GM23338 (cell line): ENCODE results near the gene SLX4IP. TPM values are rescaled to one million over a fixed set of nuclear protein-coding genes. Genes with fewer than 3 reads are reported as not detected.

Experiments
- ATAC-seq: fragments of 200-7000 bp; cut with Tn5 transposase; 3 replicates; pipeline ENCODE4 v1.9.1; 2020
- DNase-seq: peaks from one replicate; pipeline ENCODE4 v3.0.0-alpha.2; 2015; ENCODE audit warnings: low spot score
- H2AFZ ChIP-seq: fragments of 200-600 bp; sonication (generic); 2 replicates; pipeline ENCODE4 v1.8.0; 2016; ENCODE audit warnings: antibody characterized with exemption, mild to moderate bottlenecking, moderate library complexity
- H3F3A ChIP-seq: fragments of 200-600 bp; sonication (generic); replicated peaks from 2 replicates; pipeline ENCODE4 v1.8.0; 2017; ENCODE audit warnings: antibody characterized with exemption, mixed run types, low read depth
- H3K27ac ChIP-seq: fragments of 200-600 bp; sonication (generic); 2 replicates; pipeline ENCODE4 v1.6.1; 2016; ENCODE audit warnings: low read depth
- H3K27me3 ChIP-seq: fragments of 200-600 bp; sonication (generic); 2 replicates; pipeline ENCODE4 v1.8.0; 2016; ENCODE audit warnings: mild to moderate bottlenecking, mixed run types, moderate library complexity; ENCODE audit not compliant: insufficient read depth
- H3K36me3 ChIP-seq: fragments of 200-600 bp; sonication (generic); 2 replicates; pipeline ENCODE4 v1.8.0; 2016; ENCODE audit warnings: mild to moderate bottlenecking; ENCODE audit not compliant: insufficient read depth
- H3K4me1 ChIP-seq: fragments of 200-600 bp; sonication (generic); 2 replicates; pipeline ENCODE4 v1.8.0; 2016; ENCODE audit warnings: mild to moderate bottlenecking, moderate library complexity; ENCODE audit not compliant: insufficient read depth
- H3K4me2 ChIP-seq: fragments of 200-600 bp; sonication (generic); 2 replicates; pipeline ENCODE4 v1.7.1; 2017; ENCODE audit warnings: mixed run types
- H3K4me3 ChIP-seq: fragments of 200-600 bp; sonication (generic); 2 replicates; pipeline ENCODE4 v1.6.1; 2016; ENCODE audit warnings: mixed run types
- H3K79me2 ChIP-seq: fragments of 200-600 bp; sonication (generic); replicated peaks from 2 replicates; pipeline ENCODE4 v1.8.0; 2017; ENCODE audit warnings: mild to moderate bottlenecking; ENCODE audit not compliant: insufficient read depth
- H3K9me2 ChIP-seq: fragments of 200-600 bp; sonication (generic); 2 replicates; pipeline ENCODE4 v1.8.0; 2017; ENCODE audit not compliant: insufficient read depth
- H4K20me1 ChIP-seq: fragments of 200-600 bp; sonication (generic); replicated peaks from 2 replicates; pipeline ENCODE4 v1.8.0; 2017; ENCODE audit warnings: mild to moderate bottlenecking; ENCODE audit not compliant: insufficient read depth
- H3K27ac Mint-ChIP-seq: 2 replicates; pipeline ENCODE4 v1.8.0; 2020; ENCODE audit warnings: inconsistent platforms, mild to moderate bottlenecking, moderate library complexity, mixed read lengths
- H3K27me3 Mint-ChIP-seq: 3 replicates; pipeline ENCODE4 v1.8.0; 2022; ENCODE audit warnings: low read depth, mild to moderate bottlenecking, moderate library complexity, mixed read lengths, inconsistent platforms; ENCODE audit not compliant: insufficient read depth, poor library complexity
- H3K36me3 Mint-ChIP-seq: 3 replicates; pipeline ENCODE4 v1.8.0; 2021; ENCODE audit warnings: low read depth, mild to moderate bottlenecking, inconsistent platforms, moderate library complexity, mixed read lengths
- H3K4me1 Mint-ChIP-seq: 3 replicates; pipeline ENCODE4 v1.8.0; 2020; ENCODE audit warnings: mild to moderate bottlenecking, inconsistent platforms, mixed read lengths
- H3K4me3 Mint-ChIP-seq: 3 replicates; pipeline ENCODE4 v1.8.0; 2021; ENCODE audit warnings: moderate library complexity, mild to moderate bottlenecking, inconsistent platforms, mixed read lengths
- H3K9me3 Mint-ChIP-seq: 3 replicates; pipeline ENCODE4 v1.8.0; 2020; ENCODE audit warnings: moderate library complexity, mild to moderate bottlenecking, inconsistent platforms, mixed read lengths
- CREB1 ChIP-seq: fragments of 250-450 bp; sonication (Bioruptor Pico); IDR thresholded peaks from 2 replicates; pipeline ENCODE4 v1.5.0; 2020; ENCODE audit warnings: low read depth, mild to moderate bottlenecking, moderate library complexity
- CTCF ChIP-seq, 2 experiments: fragments of 200-600 bp in 1 of 2; sonication (generic) in 1 of 2; conservative IDR thresholded peaks; 2 replicates each; pipeline versions ENCODE4 v1.5.1 to v1.6.1; 2016 to 2017; ENCODE audit warnings: antibody characterized with exemption in 2 of 2, low read depth in 2 of 2, mild to moderate bottlenecking in 2 of 2, moderate library complexity in 1 of 2
- ETS1 ChIP-seq: IDR thresholded peaks from 2 replicates; pipeline ENCODE4 v1.6.1; 2016; ENCODE audit warnings: antibody characterized with exemption
- EZH2 ChIP-seq: fragments of 200-600 bp; sonication (generic); IDR thresholded peaks from one replicate; pipeline ENCODE4 v1.8.0; 2017; ENCODE audit warnings: antibody characterized with exemption, mild to moderate bottlenecking, low read depth; ENCODE audit not compliant: unreplicated experiment
- NANOG ChIP-seq: IDR thresholded peaks from 2 replicates; pipeline ENCODE4 v1.6.1; 2016; ENCODE audit warnings: antibody characterized with exemption, borderline replicate concordance
- POLR2AphosphoS5 ChIP-seq: IDR thresholded peaks from 2 replicates; pipeline ENCODE4 v1.6.1; 2016; ENCODE audit warnings: antibody characterized with exemption, low read depth
- STAT1 ChIP-seq: IDR thresholded peaks from one replicate; pipeline ENCODE4 v1.6.1; 2016; ENCODE audit warnings: antibody characterized with exemption; ENCODE audit not compliant: unreplicated experiment
- ZNF331 ChIP-seq: fragments of 250-450 bp; sonication (Bioruptor Pico); IDR thresholded peaks from 2 replicates; pipeline ENCODE4 v1.5.0; 2020; ENCODE audit warnings: low read depth, mild to moderate bottlenecking, moderate library complexity
- polyA plus RNA-seq: library from polyadenylated mRNA; unstranded; fragments of >200 nt; fragmentation: Nextera tagmentation; extraction: Ambion mirVana; gene quantifications from 2 replicates; pipeline ENCODE4 v1.2.1, GENCODE V29; 2016
- total RNA-seq: library from RNA; depleted of rRNA; stranded (reverse); fragments of >200 nt; shearing (Covaris generic); gene quantifications from 2 replicates; pipeline ENCODE4 v1.2.3, GENCODE V29; 2014

The SLX4IP gene
- total and polyA plus RNA-seq, 2 experiments from 2014 or later, result 9.1 to 9.8 TPM

GRCh38 chr20:10478930-10479329 is 43.8 kb downstream of the SLX4IP start:
- H3K4me2 ChIP-seq, result no peak overlapping the region
- H3K27ac ChIP-seq, result no peak overlapping the region
- peaks cover 5% of the 10 kb centered on the region for H3K27me3 Mint-ChIP-seq
- no peaks in the 10 kb centered on the region; the same call in 1 of the 2 replicates for H4K20me1 ChIP-seq
- H3K9me2 ChIP-seq, result 0 out of 2 replicates have a peak, but pooled peaks cover 5% of the 10 kb centered on the region
- H3K36me3 ChIP-seq, result no peaks in the 10 kb centered on the region
- ATAC-seq (peak; percentile 54), DNase-seq (no peak)
- H3K27me3 ChIP-seq, result no peaks in the 10 kb centered on the region
- no peak for TF ChIP-seq CREB1 (CRISPR knock-in tag)
- no peak for TF ChIP-seq NANOG
- TF ChIP-seq POLR2AphosphoS5, result no peak
- TF ChIP-seq ETS1, result no peak
- TF ChIP-seq CTCF (conservative IDR thresholded peaks at IDR 0.05; ENCODE audit: low read depth in 2 of 2), result peak; percentile 25 to 47; a peak in 2 of 4 replicates
- TF ChIP-seq STAT1, result no peak
- peaks cover 9% of the 10 kb centered on the region; the same call in 1 of the 2 replicates for H3K79me2 ChIP-seq
- H3K36me3 Mint-ChIP-seq, result no peaks in the 10 kb centered on the region
- H3K4me3 Mint-ChIP-seq, result no peak overlapping the region
- no peaks in the 10 kb centered on the region for H3K9me3 Mint-ChIP-seq
- no peak overlapping the region for H3K27ac Mint-ChIP-seq
- no peak overlapping the region for H3K4me3 ChIP-seq
- no peak overlapping the region for H2AFZ ChIP-seq
- peaks cover 13% of the 10 kb centered on the region for H3K4me1 ChIP-seq
- H3F3A ChIP-seq, result no peaks in the 10 kb centered on the region
- peaks cover 24% of the 10 kb centered on the region for H3K4me1 Mint-ChIP-seq

- Histone ChIP-seq H3F3A (no peaks in the 10 kb centered on the region), H3K79me2 (peaks cover 4% of the 10 kb centered on the region; the same call in 1 of the 2 replicates), H3K4me1 (no peaks in the 10 kb centered on the region), H3K4me3 (no peak overlapping the region), H4K20me1 (no peaks in the 10 kb centered on the region; the same call in 1 of the 2 replicates), H3K4me2 (no peak overlapping the region), H3K36me3 (no peaks in the 10 kb centered on the region), H3K27me3 (no peaks in the 10 kb centered on the region), H2AFZ (no peak overlapping the region), H3K9me2 (no peaks in the 10 kb centered on the region), H3K27ac (no peak overlapping the region)
- TF ChIP-seq STAT1 (no peak), ZNF331 (CRISPR knock-in tag) (no peak), ETS1 (no peak), NANOG (no peak), EZH2 (no peak)
- H3K9me3 Mint-ChIP-seq, result no peaks in the 10 kb centered on the region
- H3K4me1 Mint-ChIP-seq, result peaks cover 7% of the 10 kb centered on the region
- no peak overlapping the region for H3K4me3 Mint-ChIP-seq
- H3K36me3 Mint-ChIP-seq, result no peaks in the 10 kb centered on the region; the same call in 2 of the 3 replicates
- H3K27ac Mint-ChIP-seq, result peak overlapping the region; percentile 61; the same call in 1 of the 2 replicates
- DNase-seq, result no peak
- ATAC-seq, result peak; percentile 34; the same call in 1 of the 3 replicates
- peaks cover 2% of the 10 kb centered on the region for H3K27me3 Mint-ChIP-seq
Measured at GRCh38 chr20:10481676-10482075, 46.6 kb downstream of the SLX4IP start.
